Heart left ventricle (tissue), 13 donors: ENCODE measurements around the gene EIF5A2.
"Not testable (repeated sequence)": the region's sequence is repeated elsewhere in the genome, so short reads cannot be mapped to it uniquely, and the experiment has no call there.

Source experiments
- POLR2A ChIP-seq, 2 donors: fragments of 450-650 bp; IDR thresholded peaks; one replicate each; pipeline ENCODE4 v1.6.1; 2017; ENCODE audit warnings: antibody characterized with exemption in 2 of 2, mild to moderate bottlenecking in 2 of 2, moderate library complexity in 2 of 2
- TF ChIP-seq, protein P1 (sequence below), 12 donors: fragments of 200-600 bp; sonication (generic) in 4 of 12; IDR thresholded peaks; one replicate each; pipeline versions ENCODE4 v1.5.0 to v1.8.0; 2018 to 2022; ENCODE audit warnings: antibody characterized with exemption in 12 of 12, mild to moderate bottlenecking in 5 of 12
- donor health status: ischemic (EF 13 %, LVEDD 7.1; RV severe dilation, severe dysfunction).
- donor health status: DM: no; HTN: yes; CAD: no.
- donor health status: DM: no; HTN: no; CAD: no.
- donor health status: ischemic (EF 25% LVEDD 6.9; RV normal size, moderate dysfunction).
- donor health status: ischemic (EF 25% LVEDD 5.7; RV mildly dilated, moderate dysfunction).
- donor health status: ischemic (EF 35%, LVEDD 5.7; RV mildly dilated, moderate dysfunction).
- donor health status: nonischemic (EF 11% LVEDD 7.7; RV severe dilation, severe dysfunction).
- donor health status: DM: yes; HTN: yes; CAD: no.
- donor health status: PGD.
- donor health status: ischemic (EF 29% LVEDD 5.4; RV normal size, mild dysfunction).
- donor health status: nonischemic (EF 23%, LVEDD 6.1; RV moderate dilation, normal function).

DNA sequence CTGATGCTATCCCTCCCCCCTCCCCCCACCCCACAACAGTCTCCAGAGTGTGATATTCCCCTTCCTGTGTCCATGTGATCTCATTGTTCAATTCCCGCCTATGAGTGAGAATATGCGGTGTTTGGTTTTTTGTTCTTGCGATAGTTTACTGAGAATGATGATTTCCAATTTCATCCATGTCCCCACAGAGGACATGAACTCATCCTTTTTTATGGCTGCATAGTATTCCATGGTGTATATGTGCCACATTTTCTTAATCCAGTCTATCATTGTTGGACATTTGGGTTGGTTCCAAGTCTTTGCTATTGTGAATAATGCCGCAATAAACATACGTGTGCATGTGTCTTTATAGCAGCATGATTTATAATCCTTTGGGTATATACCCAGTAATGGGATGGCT lies 29.7 kb downstream of the EIF5A2 start:
- not testable (repeated sequence) for TF ChIP-seq POLR2A (IDR thresholded peaks at IDR 0.05)
- TF ChIP-seq, protein P1, sequence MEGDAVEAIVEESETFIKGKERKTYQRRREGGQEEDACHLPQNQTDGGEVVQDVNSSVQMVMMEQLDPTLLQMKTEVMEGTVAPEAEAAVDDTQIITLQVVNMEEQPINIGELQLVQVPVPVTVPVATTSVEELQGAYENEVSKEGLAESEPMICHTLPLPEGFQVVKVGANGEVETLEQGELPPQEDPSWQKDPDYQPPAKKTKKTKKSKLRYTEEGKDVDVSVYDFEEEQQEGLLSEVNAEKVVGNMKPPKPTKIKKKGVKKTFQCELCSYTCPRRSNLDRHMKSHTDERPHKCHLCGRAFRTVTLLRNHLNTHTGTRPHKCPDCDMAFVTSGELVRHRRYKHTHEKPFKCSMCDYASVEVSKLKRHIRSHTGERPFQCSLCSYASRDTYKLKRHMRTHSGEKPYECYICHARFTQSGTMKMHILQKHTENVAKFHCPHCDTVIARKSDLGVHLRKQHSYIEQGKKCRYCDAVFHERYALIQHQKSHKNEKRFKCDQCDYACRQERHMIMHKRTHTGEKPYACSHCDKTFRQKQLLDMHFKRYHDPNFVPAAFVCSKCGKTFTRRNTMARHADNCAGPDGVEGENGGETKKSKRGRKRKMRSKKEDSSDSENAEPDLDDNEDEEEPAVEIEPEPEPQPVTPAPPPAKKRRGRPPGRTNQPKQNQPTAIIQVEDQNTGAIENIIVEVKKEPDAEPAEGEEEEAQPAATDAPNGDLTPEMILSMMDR (IDR thresholded peaks at IDR 0.05) = not testable (repeated sequence)
